Stimulated activated CD4-positive, alpha-beta T cell treated with anti-CD3 and anti-CD28 coated beads, Interleukin-4, amount 100 ng/mL, for 48 hours (primary cell): ENCODE data around the gene BCDIN3D.

Experiments used
- DNase-seq, 2 donors: peaks; one replicate each; pipeline ENCODE4 v3.0.0-alpha.2; 2020; ENCODE audit warnings: low read depth in 2 of 2

BCDIN3D gene

GRCh38 chr12:49796606-49797448, 46.1 kb downstream of the BCDIN3D start:
- no peak for DNase-seq

GRCh38 chr12:49796155-49796554, 46.8 kb downstream of the BCDIN3D start:
- no peak for DNase-seq

DNA sequence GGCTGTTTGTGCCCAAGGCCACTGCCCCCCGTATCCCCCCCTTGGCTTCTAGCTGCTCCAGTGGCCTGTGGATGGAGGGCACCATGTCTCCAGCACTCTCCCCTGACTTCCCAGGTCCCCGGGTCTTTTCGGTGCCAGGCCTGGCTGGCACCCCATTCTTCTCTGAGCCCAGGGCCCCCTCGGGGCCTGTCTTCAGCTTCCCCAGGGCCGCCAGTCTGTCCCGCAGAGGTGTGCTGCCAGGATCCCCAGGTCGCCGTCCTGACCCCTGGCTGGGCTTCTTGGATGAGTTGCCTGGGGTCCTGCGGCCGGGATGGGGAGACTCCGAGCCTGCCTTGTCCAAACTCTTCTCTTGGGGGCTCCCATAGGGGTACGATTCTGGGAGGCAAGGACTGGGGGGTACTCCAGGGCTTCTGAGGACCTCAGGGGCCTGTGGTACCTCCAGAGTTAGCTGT, 47.2 kb downstream of the BCDIN3D start:
- DNase-seq = no peak

DNA sequence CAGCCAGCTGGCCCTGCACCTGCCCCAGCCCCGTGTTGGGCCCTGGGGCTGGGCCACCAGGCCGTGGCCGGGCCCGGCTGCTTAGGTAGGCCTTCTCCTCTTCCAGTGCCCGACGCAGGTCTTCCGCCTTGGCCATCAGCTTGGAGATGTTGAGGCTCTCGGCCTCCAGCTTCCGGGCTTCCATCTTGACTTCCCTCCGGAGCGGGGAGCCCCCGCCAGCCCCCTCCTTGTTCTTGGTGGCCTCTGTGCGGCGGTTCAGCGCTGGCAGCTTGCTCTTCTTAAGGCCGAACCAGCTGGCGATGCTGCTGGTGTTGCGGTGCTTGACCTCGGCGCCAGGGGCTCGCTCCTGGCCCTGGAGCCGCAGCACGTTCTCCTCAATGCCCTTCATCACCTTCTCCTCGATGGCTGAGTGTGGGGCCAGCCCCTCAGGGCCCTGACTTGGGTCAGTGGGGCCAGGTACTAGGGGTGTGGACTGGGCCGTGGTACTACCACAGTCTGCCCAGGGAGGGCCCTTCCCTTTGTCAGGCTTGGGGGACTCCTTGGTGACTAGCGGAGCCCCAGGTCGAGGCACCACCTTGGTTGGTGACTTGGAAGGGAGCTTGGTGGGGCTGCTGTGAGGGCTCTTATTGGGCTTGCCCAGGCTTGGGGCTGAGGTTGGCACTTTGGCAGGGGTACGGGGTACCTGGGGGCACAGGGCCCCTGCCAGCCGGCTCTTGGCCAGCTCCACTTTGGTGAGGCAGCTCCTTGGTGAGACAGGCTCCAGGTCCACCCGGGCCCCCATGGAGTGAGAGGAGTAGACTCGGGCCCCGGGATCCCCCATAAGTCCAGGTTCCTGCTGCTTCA, 47.9 kb downstream of the BCDIN3D start:
- no peak for DNase-seq

GRCh38 chr12:49794021-49794420, 48.9 kb downstream of the BCDIN3D start:
- no peak for DNase-seq

GRCh38 chr12:49793620-49794019, 49.3 kb downstream of the BCDIN3D start:
- DNase-seq = no peak

DNA sequence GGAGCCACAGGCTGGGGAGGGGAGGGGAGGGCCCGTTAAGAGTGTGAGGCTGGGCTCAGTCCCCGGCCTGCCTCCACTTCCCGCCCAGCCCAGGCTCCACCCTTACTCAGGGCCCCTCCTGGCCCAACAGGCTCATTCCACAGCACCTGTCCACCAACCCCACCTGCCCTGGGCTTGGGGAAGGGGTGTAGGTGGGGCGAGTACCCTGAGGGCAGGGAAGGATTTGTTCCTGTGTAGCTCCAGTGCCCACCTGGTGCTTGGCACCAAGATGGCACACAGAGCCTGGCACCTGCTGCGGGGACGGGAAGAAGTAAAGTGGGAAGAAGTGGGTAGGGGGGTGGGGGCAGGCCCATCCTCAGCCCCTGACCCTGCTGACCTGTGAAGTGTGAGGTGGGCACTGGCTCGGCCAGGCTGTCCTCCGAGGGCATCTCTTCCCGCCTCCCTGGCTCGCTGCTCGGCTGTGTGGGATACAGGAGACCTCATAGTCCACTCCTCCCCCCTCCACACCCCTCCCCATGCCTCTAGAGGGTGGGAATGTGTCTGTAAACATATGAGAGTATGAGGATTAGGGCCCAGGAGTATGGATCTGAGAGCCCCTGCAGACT, 49.8 kb downstream of the BCDIN3D start:
- no peak for DNase-seq

DNA sequence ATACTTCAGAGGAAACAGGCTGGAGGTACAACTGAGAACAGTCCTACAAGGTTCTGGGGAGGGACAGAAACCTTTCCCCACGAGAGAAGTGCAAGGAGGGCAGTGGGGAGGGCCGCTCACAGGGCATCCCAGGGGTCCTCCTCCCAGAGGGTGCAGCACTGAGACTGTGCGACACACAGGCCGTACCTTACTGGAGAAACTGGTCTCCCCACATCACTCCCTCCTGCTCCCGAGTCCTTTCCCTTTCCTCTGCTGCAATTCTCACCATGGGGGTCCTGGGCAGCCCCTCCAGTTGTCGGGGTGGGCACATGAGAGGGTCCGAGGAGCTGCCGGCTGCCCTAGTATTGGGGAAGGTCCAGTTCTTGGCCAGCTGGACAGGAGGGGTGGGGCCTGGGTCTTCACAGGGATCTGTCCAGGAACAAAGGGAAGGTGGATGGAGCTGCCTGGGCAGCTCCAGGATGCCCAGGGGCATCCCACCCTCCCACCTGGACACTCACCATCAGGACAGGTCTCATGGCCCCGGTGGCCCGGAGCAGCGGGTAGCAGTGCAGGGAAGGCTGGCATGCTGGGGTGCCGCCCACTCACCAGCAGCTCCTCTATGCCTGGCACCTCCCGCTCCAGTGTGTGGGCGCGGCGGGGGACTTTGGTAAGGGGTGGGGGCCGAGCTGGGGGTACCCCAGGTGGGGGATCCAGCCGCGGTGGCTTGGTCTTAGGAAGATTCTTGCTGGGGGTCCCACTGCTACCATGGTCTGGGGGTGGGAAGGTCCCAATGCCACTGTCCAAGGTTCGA, 50.5 kb downstream of the BCDIN3D start:
- DNase-seq = no peak

DNA sequence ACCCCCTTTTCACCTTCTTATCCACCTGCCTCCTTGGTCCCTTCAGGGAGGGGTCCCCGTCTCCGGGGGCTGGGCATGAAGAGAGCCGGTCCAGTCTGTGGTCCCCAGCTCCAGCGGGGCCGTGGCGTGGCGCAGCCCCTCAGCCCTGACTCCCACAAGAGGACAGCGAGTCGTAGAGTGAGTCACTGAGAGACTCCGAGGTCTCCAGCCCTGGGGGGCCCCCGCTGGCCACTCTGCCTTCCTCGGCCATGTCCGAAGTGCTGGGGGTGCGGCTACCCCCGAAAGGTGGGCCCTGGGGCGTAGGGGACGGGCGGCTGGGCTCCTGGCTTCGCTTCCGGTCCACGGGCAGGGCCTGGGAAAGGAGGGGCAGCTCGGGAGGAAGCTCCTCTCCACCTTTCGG, 51.2 kb downstream of the BCDIN3D start:
- DNase-seq = no peak

DNA sequence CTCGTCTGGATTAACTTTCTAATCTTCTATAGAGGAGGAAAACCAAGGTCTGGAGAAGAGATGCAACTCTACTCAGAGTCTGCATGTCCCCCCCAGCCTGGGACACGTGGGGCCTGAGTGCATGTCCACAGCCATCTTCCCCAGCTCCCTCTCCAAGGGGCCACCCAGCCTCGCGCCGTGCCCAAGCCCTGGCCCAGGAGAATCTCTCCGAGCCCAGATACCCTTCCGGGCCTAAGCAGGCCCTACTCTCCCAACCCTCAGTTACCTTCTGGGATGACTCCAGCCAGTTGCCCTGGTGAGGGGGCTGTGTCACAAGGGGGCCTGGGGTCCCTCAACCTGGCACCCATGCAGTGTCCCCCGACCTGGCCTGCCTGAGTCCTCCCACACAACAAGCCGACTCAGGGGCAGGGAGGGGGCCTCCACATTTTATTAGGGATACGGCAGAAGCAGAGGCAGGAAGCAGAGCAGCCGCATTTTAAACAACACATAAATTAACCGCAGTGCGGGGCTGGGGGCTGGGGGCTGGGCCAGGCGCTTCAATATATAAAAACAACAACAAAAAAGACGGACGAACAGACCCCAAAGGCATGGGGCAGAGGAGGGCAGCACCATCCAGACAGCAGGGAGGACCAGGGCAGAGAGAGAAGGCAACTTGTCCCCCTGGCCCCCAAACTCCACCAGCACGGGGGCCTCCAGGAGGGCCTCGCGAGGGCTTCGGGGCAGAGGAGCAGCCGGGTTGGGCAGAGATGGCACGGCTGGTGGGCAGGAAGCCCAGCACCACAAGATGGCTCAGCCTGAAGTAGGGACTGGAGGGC, 52.0 kb downstream of the BCDIN3D start:
- DNase-seq = no peak

DNA sequence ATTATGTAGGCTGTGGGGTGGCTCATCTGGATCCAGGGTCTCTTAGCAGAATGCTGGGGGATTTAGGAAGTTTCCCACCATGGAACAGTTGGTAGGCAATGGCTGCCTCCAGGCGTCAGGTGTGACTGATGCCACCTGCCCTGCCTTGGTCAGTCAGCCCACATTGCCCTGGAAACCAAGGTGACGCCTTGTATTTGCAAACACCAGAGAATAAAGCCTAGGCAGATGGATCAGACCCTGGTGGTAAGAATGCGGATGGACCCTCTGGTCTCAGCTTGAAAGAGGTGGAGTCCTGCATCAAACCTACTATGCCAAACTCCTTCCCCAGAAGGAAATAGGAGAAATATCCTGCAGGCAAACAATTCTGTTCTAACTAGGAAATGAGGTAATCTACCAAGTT, 52.9 kb downstream of the BCDIN3D start:
- no peak for DNase-seq

DNA sequence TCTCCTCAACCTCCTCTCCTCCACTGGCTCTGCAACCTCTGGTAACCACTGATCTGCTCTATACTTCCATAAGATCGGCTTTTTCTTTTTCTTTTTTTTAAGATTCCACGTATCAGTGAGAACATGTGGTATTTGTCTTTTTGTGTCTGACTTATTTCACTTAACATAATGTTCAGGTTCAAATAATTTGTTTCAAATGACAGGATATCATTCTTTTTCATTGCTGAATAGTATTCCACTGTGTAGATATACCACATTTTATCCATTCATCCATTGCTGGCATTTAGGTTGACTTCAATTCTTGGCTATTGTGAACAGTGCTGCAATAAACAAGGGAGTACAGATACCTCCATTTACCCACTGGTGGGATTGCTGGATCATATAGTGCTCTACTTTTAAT, 55.2 kb downstream of the BCDIN3D start:
- DNase-seq = no peak
